ENCODE data around the gene BATF.

Gene BATF

GRCh38 chr14:75527449-75528163 is 5.3 kb downstream of the BATF start:
- DNase-seq (ENCODE audit: extremely low read depth, insufficient read length): no peak
- Histone ChIP-seq H3K27me3 (replicated peaks; ENCODE audit: control insufficient read depth, insufficient read depth, low read length) (no peaks in the 10 kb centered on the region), H3K4me3 (replicated peaks; ENCODE audit: low read depth, low read length) (no peak overlapping the region), H3K36me3 (ENCODE audit: control insufficient read depth, insufficient read depth, low read length) (peaks cover 20% of the 10 kb centered on the region)
- no peak for TF ChIP-seq CTCF (IDR thresholded peaks at IDR 0.05; ENCODE audit: insufficient read depth, low read length, poor library complexity, severe bottlenecking)

GRCh38 chr14:75531256-75531655 is 9.0 kb downstream of the BATF start:
- DNase-seq (ENCODE audit: extremely low read depth, insufficient read length): no peak
- no peaks in the 10 kb centered on the region for H3K27me3 ChIP-seq (replicated peaks; ENCODE audit: control insufficient read depth, insufficient read depth, low read length)
- TF ChIP-seq CTCF (IDR thresholded peaks at IDR 0.05; ENCODE audit: insufficient read depth, low read length, poor library complexity, severe bottlenecking): no peak
- peaks cover 15% of the 10 kb centered on the region for H3K36me3 ChIP-seq (ENCODE audit: control insufficient read depth, insufficient read depth, low read length)
- H3K4me3 ChIP-seq (replicated peaks; ENCODE audit: low read depth, low read length): no peak overlapping the region

GRCh38 chr14:75531660-75532317 is 9.5 kb downstream of the BATF start:
- Histone ChIP-seq H3K36me3 (ENCODE audit: control insufficient read depth, insufficient read depth, low read length) (peaks cover 14% of the 10 kb centered on the region), H3K27me3 (replicated peaks; ENCODE audit: control insufficient read depth, insufficient read depth, low read length) (no peaks in the 10 kb centered on the region), H3K4me3 (replicated peaks; ENCODE audit: low read depth, low read length) (no peak overlapping the region)
- TF ChIP-seq CTCF (IDR thresholded peaks at IDR 0.05; ENCODE audit: insufficient read depth, low read length, poor library complexity, severe bottlenecking): no peak
- no peak for DNase-seq (ENCODE audit: extremely low read depth, insufficient read length)

GRCh38 chr14:75533791-75534555 is 11.7 kb downstream of the BATF start:
- Histone ChIP-seq H3K4me3 (replicated peaks; ENCODE audit: low read depth, low read length) (no peak overlapping the region), H3K27me3 (replicated peaks; ENCODE audit: control insufficient read depth, insufficient read depth, low read length) (no peaks in the 10 kb centered on the region), H3K36me3 (ENCODE audit: control insufficient read depth, insufficient read depth, low read length) (peaks cover 10% of the 10 kb centered on the region)
- no peak for TF ChIP-seq CTCF (IDR thresholded peaks at IDR 0.05; ENCODE audit: insufficient read depth, low read length, poor library complexity, severe bottlenecking)
- DNase-seq (ENCODE audit: extremely low read depth, insufficient read length): no peak

DNA sequence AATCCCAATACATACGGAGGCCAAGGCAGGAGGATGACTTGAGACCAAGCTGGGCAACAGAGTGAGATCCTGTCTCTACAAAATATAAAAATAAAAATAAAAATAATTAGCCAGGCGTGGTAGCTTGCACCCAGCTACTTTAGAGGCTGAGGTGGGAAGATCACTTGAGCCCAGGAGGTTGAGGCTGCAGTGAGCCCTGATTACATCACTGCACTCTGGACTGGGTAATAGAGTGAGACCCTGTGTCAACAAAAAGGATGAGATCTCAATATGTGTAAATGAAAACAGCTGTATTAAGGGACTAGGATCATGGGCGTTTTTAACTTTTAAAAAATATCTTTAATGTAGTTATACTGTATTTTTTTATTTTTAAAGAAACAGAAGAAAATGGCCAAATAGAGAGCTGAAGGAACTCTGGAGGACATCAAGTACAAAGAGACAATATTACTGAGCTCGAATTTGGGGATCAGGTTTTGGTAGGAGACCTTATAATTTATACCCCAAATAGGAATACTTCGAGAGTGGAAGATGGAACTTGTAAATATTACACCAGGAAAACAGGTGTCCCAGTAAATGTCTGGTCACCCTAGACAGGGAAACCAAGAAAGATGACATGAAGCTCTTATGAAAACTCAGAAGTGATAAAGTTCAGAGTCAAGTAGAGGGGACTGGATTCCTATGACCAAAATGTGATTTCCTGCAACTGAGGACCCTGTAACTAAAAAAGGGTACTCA is 13.1 kb downstream of the BATF start:
- TF ChIP-seq CTCF (IDR thresholded peaks at IDR 0.05; ENCODE audit: insufficient read depth, low read length, poor library complexity, severe bottlenecking): no peak
- no peak for DNase-seq (ENCODE audit: extremely low read depth, insufficient read length)
- Histone ChIP-seq H3K36me3 (ENCODE audit: control insufficient read depth, insufficient read depth, low read length) (peaks cover 8% of the 10 kb centered on the region), H3K4me3 (replicated peaks; ENCODE audit: low read depth, low read length) (no peak overlapping the region), H3K27me3 (replicated peaks; ENCODE audit: control insufficient read depth, insufficient read depth, low read length) (no peaks in the 10 kb centered on the region)
